Right lobe of liver (tissue), 4 donors: Measurements from ENCODE around the gene NENF.

Experiments
- CTCF ChIP-seq, 4 donors: fragments of 200-600 bp in 3 of 4; fragments of 450-650 bp in 1 of 4; IDR thresholded peaks; one replicate each; pipeline versions ENCODE4 v1.5.1 to v1.8.0; 2016 to 2022; ENCODE audit warnings: antibody characterized with exemption in 4 of 4, mild to moderate bottlenecking in 2 of 4
- POLR2A ChIP-seq: fragments of 450-650 bp; IDR thresholded peaks from one replicate; pipeline ENCODE4 v1.6.1; 2017; ENCODE audit warnings: antibody characterized with exemption, mild to moderate bottlenecking
- donor health status: DM: no; HTN: no; CAD: no.
- donor health status: DM: no; HTN: no; CAD: no.
- donor health status: DM: no; HTN: yes; CAD: no.

- no peak for TF ChIP-seq CTCF (IDR thresholded peaks at IDR 0.05)
- no peak for TF ChIP-seq POLR2A
These were observed 50.1 kb downstream of the NENF start for GRCh38 chr1:212482637-212483441.
